Neural crest cell (in vitro differentiated cells): ENCODE measurements around the gene IPPK. TPM values are rescaled to one million over a fixed set of nuclear protein-coding genes. Genes with fewer than 3 reads are reported as not detected.
A peak's percentile ranks its signal among the peaks of the same experiment; 100 is the strongest.
"Not testable (repeated sequence)": the region's sequence is repeated elsewhere in the genome, so short reads cannot be mapped to it uniquely, and the experiment has no call there.

Experiments used
- DNase-seq: peaks from one replicate; pipeline ENCODE4 v3.0.0; 2021; ENCODE audit warnings: low read depth, mixed read lengths, low spot score
- H3K27ac Mint-ChIP-seq: one replicate; pipeline ENCODE4 v1.8.0; 2021; ENCODE audit warnings: mild to moderate bottlenecking, mixed read lengths; ENCODE audit not compliant: unreplicated experiment
- H3K27me3 Mint-ChIP-seq: 2 replicates; pipeline ENCODE4 v1.8.0; 2021; ENCODE audit warnings: low read depth, mild to moderate bottlenecking, mixed read lengths
- H3K36me3 Mint-ChIP-seq: 2 replicates; pipeline ENCODE4 v1.8.0; 2021; ENCODE audit warnings: low read depth, mild to moderate bottlenecking, mixed read lengths
- H3K4me1 Mint-ChIP-seq: 2 replicates; pipeline ENCODE4 v1.8.0; 2021; ENCODE audit warnings: mixed read lengths
- H3K4me3 Mint-ChIP-seq: one replicate; pipeline ENCODE4 v1.8.0; 2021; ENCODE audit warnings: mild to moderate bottlenecking, mixed read lengths
- H3K9me3 Mint-ChIP-seq: 2 replicates; pipeline ENCODE4 v1.8.0; 2021; ENCODE audit warnings: mixed read lengths
- CTCF ChIP-seq: fragments of 200-600 bp; sonication (generic); conservative IDR thresholded peaks from 2 replicates; pipeline ENCODE4 v1.5.0; 2021; ENCODE audit warnings: antibody characterized with exemption, mild to moderate bottlenecking
- total RNA-seq: library from RNA; stranded (reverse); gene quantifications from 2 replicates; pipeline ENCODE4 v1.2.1, GENCODE V29; 2021

Gene IPPK
- total RNA-seq, 1 donor from 2014 or later, result 13.1 TPM

DNA sequence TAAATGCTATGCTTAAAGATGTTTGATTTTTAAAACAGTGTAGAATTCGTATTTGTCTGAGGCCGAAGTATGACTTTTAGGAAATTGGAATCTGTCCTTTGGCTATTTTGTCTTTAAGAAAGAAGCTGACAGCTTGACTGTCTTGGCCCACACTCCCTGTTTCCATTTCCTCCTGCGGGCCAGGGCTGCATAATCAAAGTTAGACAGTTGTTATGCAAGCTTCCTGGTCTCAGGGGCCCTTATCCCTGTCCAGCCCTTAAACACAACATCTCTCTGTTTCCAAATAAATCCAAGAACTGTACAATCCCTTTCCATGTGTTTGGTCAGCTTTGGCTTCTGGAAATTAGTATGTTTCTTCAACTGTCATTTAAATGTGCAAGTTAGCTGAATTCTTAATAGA lies 79.6 kb downstream of the IPPK start:
- TF ChIP-seq CTCF, result no peak
- Mint-ChIP-seq H3K27me3 (no peaks in the 10 kb centered on the region), H3K9me3 (peaks cover 4% of the 10 kb centered on the region), H3K27ac (peak overlapping the region; percentile 39), H3K4me1 (peaks cover 12% of the 10 kb centered on the region), H3K4me3 (no peak overlapping the region), H3K36me3 (peaks cover 4% of the 10 kb centered on the region)
- no peak for DNase-seq

DNA sequence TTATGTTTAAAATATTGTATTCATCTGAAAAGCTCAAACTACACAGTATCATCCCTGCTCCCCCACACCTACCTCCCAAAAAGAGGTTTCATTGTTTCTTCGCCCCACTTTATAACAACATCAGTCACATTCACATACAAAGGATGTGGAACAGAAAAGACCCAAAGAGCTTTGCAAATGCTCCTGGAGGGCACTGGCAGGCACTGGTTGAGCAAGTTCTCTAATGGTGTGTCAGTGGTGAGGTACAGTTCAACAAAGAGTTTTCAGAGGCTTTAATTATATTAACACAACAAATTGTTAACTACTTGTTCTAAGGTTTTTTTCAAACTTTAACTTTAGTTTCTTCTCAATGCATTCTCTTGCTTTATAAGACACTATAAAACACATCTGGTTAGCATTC lies 80.0 kb downstream of the IPPK start:
- no peak for TF ChIP-seq CTCF
- Mint-ChIP-seq H3K4me3 (no peak overlapping the region), H3K36me3 (peaks cover 4% of the 10 kb centered on the region), H3K9me3 (peaks cover 4% of the 10 kb centered on the region), H3K27me3 (no peaks in the 10 kb centered on the region), H3K27ac (no peak overlapping the region), H3K4me1 (peaks cover 12% of the 10 kb centered on the region)
- no peak for DNase-seq

- Mint-ChIP-seq H3K4me1 (no peaks in the 10 kb centered on the region), H3K4me3 (no peak overlapping the region), H3K27me3 (no peaks in the 10 kb centered on the region), H3K9me3 (peaks cover 5% of the 10 kb centered on the region), H3K27ac (peak overlapping the region; percentile 2), H3K36me3 (peaks cover 8% of the 10 kb centered on the region)
- no peak for TF ChIP-seq CTCF
- DNase-seq, result no peak
Observed at GRCh38 chr9:92576175-92576574, 93.8 kb downstream of the IPPK start.

- not testable (repeated sequence) for H3K36me3 Mint-ChIP-seq, H3K27me3 Mint-ChIP-seq, DNase-seq, H3K27ac Mint-ChIP-seq, H3K9me3 Mint-ChIP-seq, H3K4me3 Mint-ChIP-seq, H3K4me1 Mint-ChIP-seq
Observed at GRCh38 chr9:92573612-92574011, 96.3 kb downstream of the IPPK start.

DNA sequence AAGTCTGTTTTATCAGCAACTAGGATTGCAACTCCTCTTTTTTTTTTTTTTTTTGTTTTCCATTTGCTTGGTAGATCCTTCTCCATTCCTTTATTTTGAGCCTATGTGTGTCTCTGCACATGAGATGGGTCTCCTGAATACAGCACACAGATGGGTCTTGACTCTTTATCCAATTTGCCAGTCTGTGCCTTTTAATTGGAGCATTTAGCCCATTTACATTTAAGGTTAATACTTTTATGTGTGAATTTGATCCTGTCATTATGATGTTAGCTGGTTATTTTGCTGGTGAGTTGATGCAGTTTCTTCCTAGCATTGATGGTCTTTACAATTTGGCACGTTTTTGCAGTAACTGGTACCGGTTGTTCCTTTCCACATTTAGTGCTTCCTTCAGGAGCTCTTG lies 98.1 kb downstream of the IPPK start:
- H3K4me3 Mint-ChIP-seq, H3K27me3 Mint-ChIP-seq, H3K27ac Mint-ChIP-seq, H3K9me3 Mint-ChIP-seq, H3K36me3 Mint-ChIP-seq, DNase-seq, H3K4me1 Mint-ChIP-seq: not testable (repeated sequence)

GRCh38 chr9:92564982-92565381 lies 104.9 kb downstream of the IPPK start:
- H3K9me3 Mint-ChIP-seq, result no peaks in the 10 kb centered on the region
- no peak overlapping the region for H3K27ac Mint-ChIP-seq
- TF ChIP-seq CTCF, result no peak
- H3K4me1 Mint-ChIP-seq, result no peaks in the 10 kb centered on the region
- H3K4me3 Mint-ChIP-seq, result no peak overlapping the region
- no peaks in the 10 kb centered on the region for H3K36me3 Mint-ChIP-seq
- DNase-seq, result no peak
- H3K27me3 Mint-ChIP-seq, result no peaks in the 10 kb centered on the region

DNA sequence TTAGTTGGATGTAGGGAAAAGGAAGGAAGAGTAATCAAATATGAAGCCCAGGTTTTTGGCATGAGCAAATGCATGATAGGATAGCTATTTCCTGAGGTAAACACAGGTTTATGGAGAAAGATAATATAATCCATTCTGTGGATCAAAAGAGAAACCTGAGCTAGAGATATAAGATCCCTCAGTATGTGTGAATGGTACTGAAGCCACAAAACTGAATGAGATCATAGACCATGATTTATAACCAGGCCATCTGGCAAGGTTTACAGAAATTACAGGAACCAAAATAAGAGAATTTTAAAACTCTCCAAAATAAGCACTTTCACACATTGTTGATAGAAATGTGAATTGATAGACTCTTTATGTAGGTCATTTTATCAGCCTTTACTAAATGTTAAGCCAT lies 105.4 kb downstream of the IPPK start:
- TF ChIP-seq CTCF, result no peak
- DNase-seq, result no peak
- no peaks in the 10 kb centered on the region for H3K27me3 Mint-ChIP-seq
- H3K36me3 Mint-ChIP-seq, result no peaks in the 10 kb centered on the region
- H3K4me3 Mint-ChIP-seq, result no peak overlapping the region
- H3K9me3 Mint-ChIP-seq, result no peaks in the 10 kb centered on the region
- no peaks in the 10 kb centered on the region for H3K4me1 Mint-ChIP-seq
- H3K27ac Mint-ChIP-seq, result no peak overlapping the region
